ENCODE data around the gene KCNG4.

The KCNG4 gene, protein sequence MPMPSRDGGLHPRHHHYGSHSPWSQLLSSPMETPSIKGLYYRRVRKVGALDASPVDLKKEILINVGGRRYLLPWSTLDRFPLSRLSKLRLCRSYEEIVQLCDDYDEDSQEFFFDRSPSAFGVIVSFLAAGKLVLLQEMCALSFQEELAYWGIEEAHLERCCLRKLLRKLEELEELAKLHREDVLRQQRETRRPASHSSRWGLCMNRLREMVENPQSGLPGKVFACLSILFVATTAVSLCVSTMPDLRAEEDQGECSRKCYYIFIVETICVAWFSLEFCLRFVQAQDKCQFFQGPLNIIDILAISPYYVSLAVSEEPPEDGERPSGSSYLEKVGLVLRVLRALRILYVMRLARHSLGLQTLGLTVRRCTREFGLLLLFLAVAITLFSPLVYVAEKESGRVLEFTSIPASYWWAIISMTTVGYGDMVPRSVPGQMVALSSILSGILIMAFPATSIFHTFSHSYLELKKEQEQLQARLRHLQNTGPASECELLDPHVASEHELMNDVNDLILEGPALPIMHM

DNA sequence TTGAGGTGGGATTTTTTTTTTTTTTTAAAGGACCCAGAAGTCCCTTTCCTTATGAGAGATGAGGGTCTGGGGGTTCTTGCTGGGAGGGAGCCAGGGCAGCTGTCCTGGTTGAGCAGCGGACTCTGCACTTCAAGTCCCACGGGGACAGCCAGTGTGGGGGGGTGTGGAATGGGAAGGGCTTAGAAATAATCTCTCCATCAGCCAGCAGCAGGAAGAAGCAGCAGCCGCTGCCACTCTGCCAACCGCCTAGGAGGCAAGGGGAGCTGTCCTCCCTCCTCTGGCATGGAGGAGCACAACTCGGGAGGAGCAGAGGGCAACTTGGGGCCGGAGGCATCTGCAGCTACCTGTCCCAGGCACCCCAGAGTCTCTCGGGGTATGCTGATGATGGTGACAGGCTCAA lies at the start of gene KCNG4:
TSS of gene KCNG4 (minus strand) at position 104 of the 400 bp plus-strand sequence. CDS start 2,527 bp downstream, outside the sequence.
- no peak for DNase-seq

DNA sequence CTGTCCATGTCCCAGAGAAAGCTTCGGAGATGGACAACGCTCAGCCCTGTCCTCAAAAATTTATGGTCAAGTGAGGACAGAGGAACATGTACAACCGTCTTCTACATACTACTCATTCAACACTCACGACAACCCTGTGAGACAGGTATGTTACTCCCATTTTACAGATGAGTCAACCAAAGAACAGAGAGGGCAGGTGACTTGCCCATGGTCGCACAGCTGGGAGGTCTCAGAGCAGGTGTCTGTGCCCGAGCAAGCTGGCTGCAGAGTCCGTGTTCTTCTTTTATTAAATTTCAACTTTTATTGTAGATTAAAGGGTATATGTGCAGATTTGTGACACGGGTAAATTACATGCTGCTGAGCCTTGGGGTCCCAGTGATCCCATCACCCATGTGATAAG lies 49.1 kb upstream of the KCNG4 start:
- no peak for DNase-seq

DNA sequence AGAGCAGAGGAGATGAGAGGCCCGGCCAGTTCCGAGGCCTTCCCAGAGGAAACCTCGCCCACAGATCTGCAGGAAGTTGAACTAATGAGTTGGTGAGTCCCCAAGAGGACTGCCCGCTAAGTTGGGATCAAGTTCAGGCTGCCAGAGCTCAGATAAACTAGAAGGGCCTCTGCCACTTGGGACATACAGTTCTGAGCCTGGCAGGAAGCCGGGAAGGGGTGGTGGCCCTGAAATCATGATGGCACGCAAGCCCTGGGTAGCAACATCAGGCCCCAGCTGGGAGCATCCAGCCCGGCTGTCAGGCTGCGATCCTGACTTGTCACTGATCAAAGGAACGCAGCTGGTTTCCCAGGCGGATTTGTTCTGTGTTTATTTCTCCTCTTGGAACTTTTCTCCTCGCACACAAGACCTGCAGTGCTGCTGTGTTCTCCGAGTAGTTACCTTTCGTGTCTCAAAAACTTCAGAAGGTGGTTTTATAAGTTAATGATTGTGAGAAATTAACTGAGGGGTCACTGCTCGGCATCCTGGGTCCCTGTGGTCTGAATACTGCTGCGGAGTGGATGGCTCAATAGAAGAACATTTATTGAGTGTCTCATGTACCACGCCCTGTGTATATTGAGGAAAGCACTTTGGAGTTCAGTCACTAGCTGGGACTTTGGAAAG lies 46.9 kb upstream of the KCNG4 start:
- no peak for DNase-seq

DNA sequence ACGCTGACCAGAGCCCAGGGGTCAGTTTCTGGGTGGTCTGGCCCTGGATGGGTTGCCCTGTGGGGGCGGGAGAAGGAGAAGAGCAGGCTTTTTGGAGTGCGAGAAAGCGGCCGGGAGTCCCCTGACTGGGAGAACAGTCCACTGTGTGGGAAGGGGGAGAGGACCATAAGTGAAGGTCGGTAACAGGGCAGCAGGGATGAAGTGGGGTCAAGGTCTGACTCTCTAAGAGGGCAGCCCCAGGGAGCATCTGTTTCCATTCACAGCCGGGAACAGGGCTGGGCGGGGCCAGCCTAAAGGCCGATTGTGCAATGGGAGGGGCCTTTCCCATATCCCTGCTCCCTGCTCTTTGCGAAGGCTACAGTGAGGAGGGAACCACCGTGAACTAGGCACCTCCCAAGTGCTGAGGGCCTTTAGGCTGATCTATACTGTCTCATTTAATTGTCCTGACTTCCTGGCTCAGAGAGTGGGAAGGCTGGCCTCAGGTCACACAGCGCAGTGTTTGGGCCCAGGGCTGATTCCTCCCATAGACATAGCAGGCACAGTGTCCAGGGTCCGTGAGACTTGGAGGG lies 44.4 kb upstream of the KCNG4 start:
- DNase-seq: no peak

DNA sequence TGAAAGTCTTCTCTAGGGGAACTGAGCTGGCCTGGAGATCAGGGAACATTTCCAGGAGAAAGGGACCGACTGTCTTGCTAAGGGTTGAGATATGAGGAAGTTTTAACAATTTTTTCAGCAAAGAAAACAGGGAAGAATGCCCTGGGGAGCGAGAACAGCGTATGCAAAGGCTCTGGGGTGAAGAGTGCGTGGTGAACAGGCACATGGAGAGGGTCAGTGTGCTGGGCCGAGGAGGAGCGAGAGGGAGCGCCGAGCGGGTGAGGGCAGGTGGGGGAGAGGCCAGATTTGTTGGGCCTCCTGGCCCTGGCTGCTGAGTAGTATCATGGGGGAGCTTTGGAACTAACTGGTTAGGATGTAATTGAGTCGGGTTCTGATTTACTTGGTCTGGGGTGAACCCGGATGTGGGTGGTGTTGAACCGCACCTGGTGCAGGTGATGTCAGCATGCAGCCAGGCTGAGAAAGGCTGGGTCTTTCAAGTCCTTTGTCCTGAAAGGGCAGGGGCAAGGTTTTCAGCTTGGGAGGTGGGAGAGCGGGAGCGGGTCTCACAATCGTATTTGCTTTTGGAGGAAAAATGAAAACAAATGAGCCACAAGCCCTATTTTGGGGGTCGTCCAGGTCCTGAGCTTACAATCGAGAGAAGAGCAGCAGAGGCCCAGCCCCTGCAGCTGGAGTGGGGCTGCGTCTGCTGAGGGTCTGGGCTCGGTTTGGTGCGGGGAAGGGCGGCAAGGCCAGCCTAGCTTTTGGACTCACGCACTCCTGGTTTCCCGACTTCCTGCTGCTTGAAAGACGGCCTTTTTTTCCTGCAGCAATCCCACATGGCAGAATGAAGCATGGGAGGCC lies 43.7 kb upstream of the KCNG4 start:
- no peak for DNase-seq

DNA sequence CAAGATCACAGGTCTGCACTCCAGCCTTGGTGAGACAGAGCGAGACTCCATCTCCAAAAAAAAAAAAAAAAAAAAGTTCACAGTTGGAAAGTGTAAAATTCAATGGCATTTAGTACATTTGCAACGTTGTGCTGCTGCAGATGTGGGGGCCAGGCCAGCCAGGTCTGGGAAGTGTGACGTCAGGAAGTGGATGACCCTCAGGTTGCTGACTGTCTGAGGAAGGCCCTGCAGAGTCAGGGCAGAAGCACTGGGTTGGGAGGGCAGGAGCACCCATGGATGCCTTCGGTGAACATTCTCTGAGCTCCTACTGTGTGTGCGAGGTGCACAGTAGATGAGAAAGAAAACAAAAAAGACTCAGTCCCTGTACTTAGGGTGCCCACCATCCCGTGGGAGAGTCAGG lies 42.7 kb upstream of the KCNG4 start:
- no peak for DNase-seq

DNA sequence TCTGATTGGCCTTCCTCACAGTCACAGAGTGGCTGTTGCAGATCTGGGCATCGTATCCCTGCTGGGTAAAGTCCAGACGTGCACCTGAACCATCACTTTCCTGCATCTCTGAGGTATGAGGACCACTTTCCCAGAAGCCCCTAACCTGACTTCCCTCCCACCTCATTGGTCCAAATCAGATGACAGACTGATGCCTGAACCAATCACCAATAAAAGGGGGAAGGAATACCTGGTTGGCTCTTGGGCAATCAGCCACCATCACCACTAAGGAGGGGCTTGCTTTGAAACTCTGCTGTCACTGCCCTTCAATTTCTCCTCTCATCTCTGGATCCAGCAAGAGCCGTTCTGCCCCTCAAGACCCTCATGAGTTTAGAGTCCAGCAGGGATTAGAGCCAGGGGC lies 41.3 kb upstream of the KCNG4 start:
- no peak for DNase-seq

DNA sequence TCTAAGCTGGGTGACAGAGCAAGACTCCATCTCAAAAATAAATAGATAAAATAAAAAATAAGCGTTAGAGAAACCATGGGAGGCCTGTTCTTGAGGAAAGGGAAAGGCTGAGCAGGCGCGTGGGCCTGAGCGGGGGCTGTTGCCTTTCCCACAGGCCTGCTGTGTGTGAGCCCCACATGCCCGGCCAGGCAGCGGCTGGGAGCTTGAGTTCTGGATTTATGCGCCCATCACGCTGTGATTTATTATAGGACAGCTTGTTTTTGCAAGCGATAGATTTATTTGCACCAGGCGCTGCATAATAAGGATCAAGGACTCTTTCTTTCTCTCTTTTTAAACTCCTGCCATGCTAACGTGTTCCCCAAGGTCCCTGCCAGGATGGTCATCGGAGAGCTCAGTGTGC lies 40.1 kb upstream of the KCNG4 start:
- no peak for DNase-seq

DNA sequence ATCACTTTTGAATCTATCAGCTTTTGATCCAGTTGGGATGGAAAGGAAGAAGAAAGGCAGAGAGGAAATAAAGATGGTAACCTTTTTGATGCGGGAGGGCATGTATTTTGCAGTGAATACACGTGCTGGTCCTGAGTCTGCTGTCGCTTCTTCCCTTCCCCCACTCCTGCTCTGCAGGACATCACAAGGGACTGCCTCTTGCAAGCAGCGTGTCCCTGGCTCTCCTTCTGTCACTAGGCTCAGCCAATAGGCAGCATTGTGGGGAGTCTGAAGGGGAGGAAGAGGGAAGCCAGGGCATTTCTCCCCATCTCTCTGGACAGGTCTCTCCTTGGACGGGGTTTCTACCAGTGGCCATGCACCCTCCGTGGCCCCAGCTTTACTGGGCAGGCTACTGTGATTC lies 39.2 kb upstream of the KCNG4 start:
- peak in 41 of 56 donors; percentile 4 to 75 (median 38) for DNase-seq

DNA sequence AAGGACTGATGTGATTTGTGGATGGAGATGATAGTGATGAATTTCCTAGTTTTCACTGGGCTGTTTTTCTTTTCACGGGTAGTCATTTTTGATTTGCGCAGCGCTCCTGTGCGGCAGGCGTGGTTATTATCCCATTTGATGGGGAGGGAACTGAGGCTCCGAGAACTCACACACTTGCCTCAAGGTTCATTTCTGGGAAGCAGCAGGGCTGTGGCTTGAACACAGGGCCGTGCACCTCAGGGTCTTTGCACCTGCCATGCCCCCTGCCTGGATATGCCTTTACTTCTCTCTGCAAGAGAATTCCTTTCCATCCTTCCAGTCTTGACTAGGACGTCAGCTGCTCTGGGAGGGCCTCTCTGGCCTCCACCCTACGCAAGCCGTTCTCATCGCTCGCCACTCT lies 38.5 kb upstream of the KCNG4 start:
- no peak for DNase-seq

DNA sequence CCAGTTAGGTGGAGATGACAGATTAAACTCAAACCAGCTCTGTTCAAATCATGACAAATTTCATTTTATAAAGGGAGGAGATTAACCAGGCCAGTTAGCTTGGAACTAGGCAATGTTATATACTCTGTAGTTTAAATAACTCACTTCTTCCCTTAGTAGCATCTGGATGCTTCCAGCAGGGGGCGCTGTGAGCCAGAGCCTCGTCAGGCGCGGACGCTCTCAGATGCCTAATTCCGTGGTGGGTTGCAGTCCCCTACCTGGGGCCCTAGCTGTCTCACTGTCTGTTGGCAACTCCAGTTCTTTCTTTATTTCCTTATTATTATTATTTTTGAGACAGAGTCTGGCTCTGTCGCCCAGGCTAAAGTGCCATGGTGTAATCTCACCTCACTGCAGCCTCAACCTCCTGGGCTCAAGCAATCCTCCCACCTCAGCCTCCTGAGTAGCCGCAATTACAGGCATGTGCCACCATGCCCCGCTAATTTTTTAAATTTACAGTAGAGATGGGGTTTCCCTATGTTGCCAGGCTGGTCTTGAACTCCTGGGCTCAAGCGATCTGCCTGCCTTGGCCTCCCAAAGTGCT lies 37.5 kb upstream of the KCNG4 start:
- DNase-seq: peak in 47 of 56 donors; percentile 4 to 86 (median 46)

DNA sequence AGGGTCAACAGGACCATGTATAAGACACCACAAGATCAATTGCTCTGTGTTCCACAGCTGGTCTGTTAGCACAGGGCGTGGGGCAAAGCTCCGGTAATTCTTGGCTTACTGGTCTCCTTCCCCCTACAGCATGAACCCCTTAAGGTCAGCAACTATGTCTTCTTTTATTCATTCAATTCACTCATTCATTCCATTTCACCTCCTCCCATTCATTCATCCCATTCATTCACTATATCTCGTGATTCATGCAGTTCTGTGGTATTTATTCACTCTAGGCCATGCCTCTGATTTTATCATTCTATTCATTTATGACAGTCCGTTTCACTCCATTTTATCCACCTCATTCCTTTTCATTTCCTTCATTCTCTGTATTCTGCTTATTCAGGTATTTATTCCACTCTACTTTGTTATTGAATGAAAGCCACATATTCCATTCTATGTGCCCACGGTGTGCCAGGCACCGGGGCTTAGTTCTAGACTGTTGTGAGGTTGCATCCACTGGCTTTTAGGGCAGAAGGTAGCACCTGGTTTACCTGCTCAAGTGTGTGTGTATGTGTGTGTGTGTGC lies 35.9 kb upstream of the KCNG4 start:
- no peak for DNase-seq

DNA sequence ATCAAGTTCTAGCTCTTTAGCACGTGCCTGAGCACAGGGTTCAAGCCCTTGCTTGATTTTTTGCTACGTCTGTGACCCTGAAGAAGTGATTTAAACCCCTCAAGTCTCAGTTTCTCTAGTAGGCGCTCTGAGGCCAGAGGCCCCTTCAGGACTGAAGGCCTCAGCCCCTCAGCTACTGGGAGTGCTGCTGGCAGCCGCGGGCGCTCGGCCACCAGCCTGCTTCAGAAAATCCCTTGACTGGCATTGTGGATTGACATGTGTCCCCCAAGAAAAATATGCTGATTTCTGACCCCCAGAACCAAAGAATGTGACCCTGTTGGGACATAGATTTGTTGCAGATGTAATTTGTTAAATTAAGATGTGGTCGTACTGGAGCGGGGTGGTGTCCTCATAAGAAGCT lies 34.7 kb upstream of the KCNG4 start:
- no peak for DNase-seq

DNA sequence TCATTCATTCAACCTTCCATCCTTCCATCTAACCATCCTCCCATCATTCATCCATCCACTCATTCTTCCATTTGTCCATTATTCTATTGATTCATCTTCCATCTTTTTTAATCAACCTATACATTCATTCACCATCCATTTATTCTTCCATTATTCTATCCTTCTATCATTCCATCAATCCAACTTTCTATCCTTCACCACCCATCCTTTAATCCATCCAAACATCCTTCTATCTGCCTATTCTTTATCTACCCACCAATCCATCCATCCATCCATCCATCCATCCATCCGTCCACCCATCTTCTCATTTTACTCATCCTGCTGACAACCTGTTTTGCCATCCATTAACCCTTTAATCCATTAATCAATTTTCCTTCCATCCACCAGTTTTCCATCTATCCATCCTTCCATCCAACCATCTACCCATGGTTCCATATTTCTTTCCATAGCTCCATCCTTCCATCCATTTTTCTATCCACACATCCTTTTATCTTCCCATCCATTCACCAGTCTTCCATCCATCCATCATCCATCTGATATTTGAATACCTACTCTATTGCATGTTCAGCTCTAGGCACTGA lies 33.0 kb upstream of the KCNG4 start:
- DNase-seq: no peak

DNA sequence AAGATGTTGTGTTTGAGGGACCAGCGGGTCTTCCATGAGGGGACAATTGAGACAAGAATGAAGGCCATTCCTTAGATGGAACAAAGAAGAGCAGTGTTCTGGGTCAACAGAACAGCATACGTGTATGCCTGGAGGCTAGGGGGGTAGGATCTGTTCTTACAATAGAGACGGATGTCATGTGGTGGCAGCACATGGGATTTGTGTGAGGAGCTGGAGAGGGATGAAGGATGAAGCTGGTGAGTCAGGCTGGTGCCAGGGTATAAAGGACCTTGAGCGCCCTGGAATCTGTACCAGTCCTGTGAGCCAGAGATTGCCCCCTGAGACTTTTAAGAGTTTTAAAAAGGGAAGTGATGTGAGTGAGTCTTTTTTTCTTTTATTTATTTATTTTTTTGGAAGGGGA lies 32.1 kb upstream of the KCNG4 start:
- no peak for DNase-seq

DNA sequence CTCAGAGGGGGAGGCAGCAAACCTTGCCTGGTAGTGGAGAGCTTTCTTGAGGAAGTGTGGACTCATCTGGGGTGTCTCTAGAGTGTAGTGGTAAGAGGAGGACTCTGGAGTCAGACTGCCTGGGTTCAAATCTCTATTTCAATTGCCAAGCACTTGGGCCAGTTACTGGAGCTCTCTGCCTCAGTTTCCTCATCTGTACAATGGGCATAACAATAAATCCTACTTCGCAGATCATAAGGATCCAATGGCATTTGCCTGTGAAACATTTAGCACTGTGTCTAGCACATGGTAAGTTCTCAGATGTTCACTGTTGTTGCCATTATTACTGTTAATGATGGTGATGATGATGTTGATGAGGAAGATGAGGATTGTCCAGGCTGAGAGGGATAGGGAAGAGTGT lies 31.2 kb upstream of the KCNG4 start:
- no peak for DNase-seq

DNA sequence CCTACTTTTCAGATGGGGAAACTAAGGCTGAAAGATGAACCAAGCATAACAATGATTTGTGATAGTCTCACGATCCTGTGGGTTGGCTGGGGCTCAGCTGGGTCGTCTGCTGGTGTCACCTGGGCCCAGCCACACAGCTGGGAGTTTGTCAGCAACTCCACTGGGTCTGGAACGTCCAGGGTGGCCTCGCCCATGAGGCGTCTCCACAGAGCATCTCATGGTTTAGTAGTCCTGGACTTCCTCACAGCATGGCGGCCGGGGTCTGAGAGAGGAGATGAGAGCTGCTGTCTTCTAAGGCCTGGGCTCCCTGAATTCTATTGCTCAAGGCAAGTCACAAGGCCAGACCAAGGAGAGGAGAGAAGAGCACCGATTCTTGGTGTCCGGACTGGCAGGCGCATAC lies 30.7 kb upstream of the KCNG4 start:
- DNase-seq: no peak

DNA sequence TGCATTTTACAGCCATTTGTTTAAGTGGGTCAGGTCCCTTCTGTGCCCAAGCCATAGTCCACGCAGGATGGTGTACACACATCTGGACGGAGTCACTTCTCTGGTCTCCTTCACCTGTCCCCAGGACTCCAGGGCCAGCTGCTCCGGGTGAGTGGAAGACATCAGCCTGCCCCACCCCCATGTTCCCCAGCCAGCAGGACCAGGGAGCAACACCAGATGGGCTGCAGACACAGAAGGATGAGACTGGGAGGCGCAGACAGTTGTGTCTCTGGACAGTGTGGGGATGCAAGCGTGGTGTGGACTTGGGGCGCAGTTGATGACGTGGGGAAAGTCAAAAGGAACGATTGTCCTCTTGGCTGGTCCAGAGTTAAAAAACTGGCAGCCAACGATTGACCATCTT lies 30.3 kb upstream of the KCNG4 start:
- no peak for DNase-seq

DNA sequence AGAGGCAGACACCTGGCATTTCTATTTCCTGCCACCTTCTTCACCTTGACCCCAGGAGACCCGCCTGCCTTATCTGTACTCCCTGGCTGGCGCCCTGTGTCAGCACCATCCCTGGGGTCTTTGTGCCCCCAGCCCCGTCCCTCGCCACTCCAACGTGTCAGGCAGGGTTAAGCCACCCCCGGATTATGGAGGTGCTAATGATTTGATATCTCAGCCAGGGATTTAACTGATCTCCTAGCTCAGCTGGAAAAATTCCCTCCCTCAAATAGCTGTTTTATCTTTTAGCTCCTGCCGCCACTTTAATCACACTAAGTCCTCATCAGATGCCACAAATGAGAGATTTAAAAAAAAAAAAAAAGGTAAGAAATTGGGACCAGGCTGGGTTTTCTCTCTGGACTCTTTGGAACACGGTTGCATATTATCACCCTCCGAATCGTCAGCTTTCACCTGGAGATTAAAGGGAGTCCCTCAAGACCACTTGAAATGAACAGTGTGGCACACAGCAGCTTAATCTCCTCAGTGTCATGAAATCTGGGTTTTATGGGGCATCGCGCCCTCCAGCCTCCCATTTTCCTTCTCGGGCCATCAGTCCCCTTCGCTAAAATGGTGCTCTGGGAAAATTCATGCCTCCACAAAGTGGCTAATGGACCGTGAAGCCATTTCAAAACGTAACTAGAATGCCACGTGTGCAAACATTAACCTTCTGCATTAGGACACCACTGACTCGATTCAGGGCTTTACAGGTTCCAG lies 28.7 kb upstream of the KCNG4 start:
- DNase-seq: no peak

DNA sequence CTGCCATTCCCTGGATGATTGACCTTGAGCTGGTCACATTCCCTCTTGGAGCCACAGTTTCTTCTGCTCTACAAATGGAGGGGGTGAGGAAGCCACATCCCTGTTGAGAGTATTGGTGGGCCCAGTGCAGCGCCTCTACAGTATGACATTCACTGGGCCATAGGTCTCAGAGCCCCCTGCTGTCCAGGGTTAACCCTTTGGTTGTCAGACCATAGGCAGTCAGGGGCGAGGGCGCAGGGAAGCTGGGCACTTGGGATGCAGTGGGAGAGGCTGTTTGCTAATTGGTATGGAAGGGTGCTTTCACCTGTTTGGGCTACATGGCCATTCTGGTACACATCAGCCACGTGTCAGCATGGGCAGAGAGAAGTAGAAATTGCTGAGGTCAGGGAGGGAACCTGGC lies 27.6 kb upstream of the KCNG4 start:
- no peak for DNase-seq

Data from nucleus accumbens (tissue), 56 donors.